ENCODE results near the gene LAS1L.
"Not testable (repeated sequence)": the region's sequence is repeated elsewhere in the genome, so short reads cannot be mapped to it uniquely, and the experiment has no call there.

The LAS1L gene

GRCh38 chrX:65534450-65535292 is at the start of gene LAS1L:
LAS1L (minus strand) TSS chrX:65534787; CDS start chrX:65534715, 72 bp downstream.
- peak; percentile 95 for DNase-seq

- no peak for DNase-seq
These were observed 48.0 kb upstream of the LAS1L start for GRCh38 chrX:65582450-65583082.

- peak; percentile 62 for DNase-seq
These were observed 47.2 kb upstream of the LAS1L start for GRCh38 chrX:65581661-65582339.

DNA sequence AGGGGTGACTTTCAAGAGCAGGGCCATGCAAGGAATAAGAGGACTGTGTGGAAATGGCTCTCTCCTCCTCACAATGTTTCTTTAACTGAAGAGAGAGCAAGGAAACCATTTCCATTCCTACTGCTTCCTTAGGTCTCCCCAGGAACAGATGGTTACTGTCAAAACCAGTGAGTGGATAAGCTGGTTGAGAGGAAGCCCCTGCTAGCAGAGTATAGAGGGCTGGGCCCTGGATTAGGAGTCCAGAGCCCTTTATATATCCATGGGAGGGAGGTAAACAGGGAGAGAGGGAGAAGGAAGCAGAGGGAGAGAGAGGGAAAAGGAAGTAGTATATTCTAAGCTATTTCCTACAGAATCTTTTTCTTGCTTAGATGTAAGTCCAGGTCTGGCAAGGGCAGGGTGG is 43.8 kb upstream of the LAS1L start:
- no peak for DNase-seq

DNA sequence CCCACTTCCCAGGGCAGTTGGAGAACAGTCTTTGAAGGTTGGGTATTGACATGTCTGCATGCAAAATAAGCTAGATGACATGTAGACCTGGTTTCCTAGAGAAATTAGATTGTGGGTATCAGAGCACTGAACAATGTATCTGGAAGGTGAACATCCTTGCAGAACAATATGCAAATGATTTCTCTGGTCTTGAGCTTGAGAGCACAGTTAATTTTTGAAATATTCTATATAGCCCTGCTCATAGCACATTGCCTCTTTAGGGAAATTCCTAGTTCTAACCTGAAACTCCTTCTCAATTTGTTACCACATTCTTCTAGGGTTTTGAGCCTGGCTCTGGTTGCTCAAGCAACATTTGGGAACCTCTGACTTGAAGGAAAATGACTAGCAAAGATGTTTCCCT is 41.6 kb upstream of the LAS1L start:
- no peak for DNase-seq

DNA sequence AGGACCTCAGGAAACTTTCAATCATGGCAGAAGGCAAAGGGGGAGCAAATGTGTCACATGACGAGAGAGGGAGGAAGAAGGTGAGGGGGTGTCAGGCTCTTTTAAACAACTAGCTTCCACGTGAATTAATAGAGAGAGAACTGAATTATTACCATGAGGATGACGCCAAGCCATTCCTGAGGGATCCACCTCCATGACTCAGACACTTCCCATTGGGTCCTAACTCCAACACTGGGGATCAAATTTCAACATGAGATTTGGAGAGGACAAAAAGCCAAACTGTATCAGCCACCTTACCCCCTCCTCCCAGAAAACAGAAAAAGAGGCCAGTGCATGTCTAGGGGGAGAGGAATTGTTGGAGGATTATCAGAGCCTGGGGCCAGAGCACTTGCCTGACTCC is 40.4 kb upstream of the LAS1L start:
- DNase-seq, result peak; percentile 17

DNA sequence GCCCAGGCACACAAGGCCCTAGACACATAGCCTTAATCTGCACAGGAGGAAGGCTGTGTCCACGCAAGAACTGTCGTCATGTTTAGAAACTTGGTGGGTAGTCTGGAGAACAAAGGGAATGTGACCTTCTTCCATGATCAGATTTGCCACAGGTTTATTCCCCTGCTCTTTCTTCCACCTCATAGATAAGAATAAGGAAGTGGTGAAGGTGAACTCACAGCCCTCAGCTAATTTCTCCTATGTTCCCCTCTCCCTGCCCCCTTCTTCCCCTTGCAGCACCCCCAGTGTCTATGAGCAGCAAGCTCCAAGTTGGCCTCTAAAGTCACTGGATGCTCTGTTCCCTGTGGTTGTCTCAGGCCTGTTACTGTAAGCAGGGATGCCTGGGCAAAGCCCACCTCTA is 39.8 kb upstream of the LAS1L start:
- DNase-seq, result no peak

DNA sequence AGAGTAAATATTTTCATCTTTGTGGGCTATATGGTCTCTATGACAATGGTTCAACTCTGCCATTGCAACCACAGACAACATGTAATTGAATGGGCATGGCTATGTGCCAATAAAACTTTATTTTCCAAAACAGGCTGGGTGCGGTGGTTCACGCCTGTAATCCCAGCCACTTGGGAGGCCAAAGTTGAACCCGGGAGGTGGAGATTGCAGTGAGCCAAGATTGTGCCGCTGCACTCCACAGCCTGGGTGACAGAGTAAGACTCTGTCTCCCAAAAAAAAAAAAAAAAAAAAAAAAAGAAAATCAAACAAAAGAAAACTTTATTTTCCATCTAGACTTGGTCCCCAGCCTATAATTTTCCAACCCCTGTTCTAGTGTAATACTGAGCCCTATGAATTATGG is 38.4 kb upstream of the LAS1L start:
- no peak for DNase-seq

DNA sequence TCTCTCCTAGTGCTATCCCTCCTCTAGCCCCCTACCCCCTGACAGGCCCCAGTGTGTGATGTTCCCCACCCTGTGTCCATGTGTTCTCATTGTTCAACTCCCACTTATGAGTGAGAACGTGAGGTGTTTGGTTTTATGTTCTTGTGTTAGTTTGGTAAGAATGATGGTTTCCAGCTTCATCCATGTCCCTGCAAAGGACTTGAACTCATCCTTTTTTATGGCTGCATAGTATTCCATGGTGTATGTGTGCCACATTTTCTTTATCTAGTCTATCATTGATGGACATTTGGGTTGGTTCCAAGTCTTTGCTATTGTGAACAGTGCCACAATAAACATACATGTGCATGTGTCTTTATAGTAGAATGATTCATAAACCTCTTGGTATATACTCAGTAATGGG is 28.3 kb upstream of the LAS1L start:
- DNase-seq, result not testable (repeated sequence)

- DNase-seq, result no peak
These were observed 17.1 kb upstream of the LAS1L start for GRCh38 chrX:65551489-65552339.

DNA sequence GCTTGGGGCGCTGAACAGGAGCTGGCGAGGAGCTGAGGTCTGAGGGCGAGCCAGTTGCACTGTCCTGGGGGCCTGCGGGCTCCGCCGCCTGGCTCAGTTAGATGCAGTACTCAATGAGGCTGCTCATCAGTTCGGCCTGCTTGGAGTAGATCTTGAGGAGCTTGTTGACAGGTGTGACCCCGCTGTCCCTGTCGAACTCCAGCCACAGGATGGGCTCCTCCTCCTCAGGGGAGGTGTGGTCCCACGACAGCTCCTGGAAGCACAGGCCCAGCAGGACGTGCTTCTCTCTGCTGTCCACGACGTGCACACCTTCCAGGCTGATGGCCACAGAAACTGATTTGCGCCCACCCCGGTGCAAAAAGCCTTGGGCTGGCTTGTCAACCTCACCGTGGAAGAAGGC is 16.5 kb upstream of the LAS1L start:
- DNase-seq, result no peak

DNA sequence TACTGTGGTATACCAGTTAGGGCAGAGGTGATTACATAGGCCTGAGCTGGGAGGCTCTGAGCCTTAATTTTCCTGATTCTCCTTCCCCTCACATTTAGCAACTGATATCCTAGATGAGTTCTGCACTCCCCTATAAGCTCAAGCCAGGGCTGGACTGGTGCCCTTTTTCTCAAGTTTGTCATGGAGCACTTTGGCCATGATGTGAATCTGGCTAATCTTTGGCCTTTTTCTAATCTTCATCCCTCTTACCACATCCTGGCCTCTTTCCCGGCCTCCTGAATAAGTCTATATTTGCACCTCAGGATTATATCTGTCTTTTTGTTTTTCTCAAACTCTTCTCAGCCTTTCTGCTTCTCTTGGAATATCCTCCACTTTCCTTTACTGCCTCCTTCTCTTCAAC is 10.9 kb upstream of the LAS1L start:
- DNase-seq, result no peak

- DNase-seq, result peak; percentile 6
These were observed 2.6 kb upstream of the LAS1L start for GRCh38 chrX:65537229-65537628.

DNA sequence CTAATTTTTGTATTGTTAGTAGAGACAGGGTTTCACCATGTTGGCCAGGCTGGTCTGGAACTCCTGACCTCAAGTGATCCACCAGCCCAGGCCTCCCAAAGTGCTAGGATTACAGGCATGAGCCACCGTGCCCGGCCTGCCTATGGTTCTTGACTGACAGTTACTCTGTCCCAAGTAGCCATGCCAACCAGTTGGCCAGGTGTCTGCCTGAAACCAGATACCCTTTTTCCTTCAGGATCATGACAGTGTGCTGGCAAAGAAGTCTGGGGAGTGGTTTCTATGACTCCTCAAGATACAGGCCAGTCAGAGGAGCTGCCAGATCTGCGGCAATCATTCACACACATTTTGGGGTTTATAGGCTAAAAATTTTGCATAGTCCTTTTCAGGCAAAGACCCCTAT is 1.7 kb upstream of the LAS1L start:
- DNase-seq, result no peak

DNA sequence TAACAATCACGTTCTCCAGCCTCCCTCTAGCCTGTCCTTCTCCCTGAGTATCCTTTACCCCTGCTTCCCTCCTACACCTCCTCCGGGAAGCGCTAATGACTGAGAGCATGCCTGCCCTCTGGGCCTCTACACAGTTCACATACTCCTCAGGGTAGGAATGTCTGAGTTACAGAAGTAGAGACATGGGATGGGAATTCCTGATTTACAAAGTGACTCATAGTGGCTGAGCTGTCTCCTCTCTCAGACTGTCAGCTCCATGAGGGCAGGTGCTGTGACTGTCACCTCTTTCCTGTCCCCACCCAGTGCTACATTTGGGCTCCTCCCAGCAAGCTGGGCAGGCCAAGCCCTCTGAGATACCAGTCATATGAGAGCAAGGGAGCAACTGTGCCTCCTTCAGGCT is 2.6 kb downstream of the LAS1L start:
- DNase-seq, result peak; percentile 1

DNA sequence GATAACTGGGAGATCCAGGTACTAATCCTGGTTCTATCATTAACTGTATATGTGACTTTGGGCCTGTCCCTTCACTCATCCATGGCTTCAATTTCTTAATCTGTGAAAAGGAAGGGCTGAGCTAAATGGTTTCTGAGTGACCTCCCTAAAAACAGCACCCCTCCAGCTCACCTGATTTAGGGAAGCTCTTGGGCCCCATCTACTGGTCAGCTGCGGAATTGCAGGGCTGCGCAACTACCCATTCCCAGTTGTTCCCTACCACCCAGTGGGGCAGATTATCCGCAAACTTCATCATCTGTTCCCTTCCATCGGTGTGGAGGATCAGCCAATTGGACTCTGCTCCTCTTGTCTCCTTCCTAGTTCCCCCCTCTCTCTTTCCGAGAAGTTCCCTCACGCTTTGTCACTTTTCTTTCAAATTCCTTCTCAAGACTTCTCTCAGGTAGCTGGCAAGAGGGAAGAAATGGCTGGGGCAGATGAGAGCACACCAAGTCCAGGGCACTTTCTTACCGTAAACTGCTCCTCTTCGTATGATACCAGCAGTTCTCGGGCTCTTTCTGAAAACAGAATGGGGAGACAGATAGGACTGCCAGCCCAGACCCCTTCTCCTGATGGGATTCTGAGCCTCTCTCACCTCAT is 5.8 kb downstream of the LAS1L start:
- peak; percentile 2 for DNase-seq

- no peak for DNase-seq
These were observed 6.3 kb downstream of the LAS1L start for GRCh38 chrX:65528293-65528692.

- DNase-seq, result no peak
These were observed 10.4 kb downstream of the LAS1L start for GRCh38 chrX:65524139-65524538.

- peak; percentile 14 for DNase-seq
These were observed 11.7 kb downstream of the LAS1L start for GRCh38 chrX:65522739-65523372.

GRCh38 chrX:65519530-65519929 is 15.1 kb downstream of the LAS1L start:
- not testable (repeated sequence) for DNase-seq

- not testable (repeated sequence) for DNase-seq
These were observed 15.6 kb downstream of the LAS1L start for GRCh38 chrX:65518980-65519379.

DNA sequence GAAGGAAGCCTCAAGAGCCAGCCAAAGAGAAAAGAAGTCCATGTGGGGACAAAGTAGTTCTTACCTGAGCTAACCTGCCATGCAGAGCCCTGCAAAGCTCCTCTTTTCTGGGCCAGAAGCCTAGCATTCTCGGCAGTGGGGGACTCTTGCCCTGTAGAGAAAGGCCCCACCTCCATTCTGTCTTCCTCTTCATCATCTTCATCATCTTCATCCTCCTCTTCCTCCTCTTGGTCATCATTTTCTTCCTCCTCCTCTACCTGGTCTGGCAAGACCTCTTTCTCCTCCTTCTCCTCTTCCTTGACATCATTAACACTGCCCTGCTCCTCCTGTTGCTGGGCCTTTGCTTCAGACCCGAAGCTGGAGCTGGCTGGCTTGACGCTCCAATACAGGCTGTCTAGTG is 16.7 kb downstream of the LAS1L start:
- no peak for DNase-seq
